Activated CD4-positive, alpha-beta T cell treated with anti-CD3 and anti-CD28 coated beads, Interleukin-2, Interleukin-4, amounts not matched to agents 100 ng/mL and 50 ng/mL, durations not matched to agents 16 hours and 8 hours (primary cell): ENCODE data around the gene PIH1D1.
"Not testable (repeated sequence)": the region's sequence is repeated elsewhere in the genome, so short reads cannot be mapped to it uniquely, and the experiment has no call there.

Experiments
- DNase-seq: peaks from one replicate; pipeline ENCODE4 v3.0.0-alpha.2; 2020; ENCODE audit warnings: low spot score

Gene PIH1D1

GRCh38 chr19:49455773-49456172, 4.2 kb upstream of the PIH1D1 start:
- no peak for DNase-seq

GRCh38 chr19:49453757-49454240, 2.2 kb upstream of the PIH1D1 start:
- DNase-seq = no peak

GRCh38 chr19:49453013-49453756, 1.6 kb upstream of the PIH1D1 start, which contains the start of gene ALDH16A1:
ALDH16A1 (plus strand) TSS chr19:49453225; CDS start chr19:49453332, 107 bp downstream.
- DNase-seq = peak; percentile 98

GRCh38 chr19:49450405-49450804, 1.2 kb downstream of the PIH1D1 start:
- DNase-seq = no peak

- DNase-seq = no peak
Observed at GRCh38 chr19:49448432-49448786, 3.2 kb downstream of the PIH1D1 start.

- DNase-seq = no peak
Observed at GRCh38 chr19:49447485-49448431, 3.9 kb downstream of the PIH1D1 start.

GRCh38 chr19:49445997-49446396, 5.6 kb downstream of the PIH1D1 start:
- no peak for DNase-seq

- not testable (repeated sequence) for DNase-seq
Observed at GRCh38 chr19:49444100-49444700, 7.4 kb downstream of the PIH1D1 start.

- DNase-seq = peak; percentile 94
Observed at GRCh38 chr19:49443366-49444099, 8.1 kb downstream of the PIH1D1 start.

GRCh38 chr19:49442771-49443365, 8.7 kb downstream of the PIH1D1 start:
- peak; percentile 70 for DNase-seq

GRCh38 chr19:49442354-49442753, 9.3 kb downstream of the PIH1D1 start:
- DNase-seq = no peak

GRCh38 chr19:49441960-49442350, 9.7 kb downstream of the PIH1D1 start:
- no peak for DNase-seq

GRCh38 chr19:49441210-49441959, 10.2 kb downstream of the PIH1D1 start, which contains the start of gene SLC17A7:
SLC17A7 (minus strand) TSS chr19:49441527; CDS start chr19:49441379, 148 bp downstream.
- no peak for DNase-seq

- DNase-seq = no peak
Observed at GRCh38 chr19:49440439-49441209, 11.0 kb downstream of the PIH1D1 start.

GRCh38 chr19:49439836-49440235, 11.8 kb downstream of the PIH1D1 start:
- no peak for DNase-seq

GRCh38 chr19:49438261-49438660, 13.4 kb downstream of the PIH1D1 start:
- DNase-seq = no peak

- DNase-seq = no peak
Observed at GRCh38 chr19:49437231-49437630, 14.4 kb downstream of the PIH1D1 start.

GRCh38 chr19:49436381-49437017, 15.1 kb downstream of the PIH1D1 start:
- DNase-seq = peak; percentile 58

GRCh38 chr19:49435670-49436069, 15.9 kb downstream of the PIH1D1 start:
- no peak for DNase-seq
